IMR-90 (cell line): ENCODE measurements around the gene CATSPER4. TPM values are rescaled to one million over a fixed set of nuclear protein-coding genes. Genes with fewer than 3 reads are reported as not detected.

ENCODE experiments used
- ATAC-seq: fragments of 200-7000 bp; cut with Tn5 transposase; 2 replicates; pipeline ENCODE4 v1.9.1; 2020; ENCODE audit warnings: low read depth, mild to moderate bottlenecking, moderate library complexity
- BruUV-seq: library from RNA; stranded (reverse); fragments of 400-500 nt; replicated peaks from 2 replicates; lab custom pipeline; 2021; lab: Mats Ljungman, UMichigan
- CTCF ChIA-PET: fragments of 300-600 bp; formaldehyde crosslinking; extraction: SDS; loops from one replicate; lab custom pipeline; 2021; ENCODE audit warnings: antibody characterized with exemption; lab: Yijun Ruan, JAX
- POLR2A ChIA-PET: fragments of 300-600 bp; sonication (Branson Sonifier 250); formaldehyde crosslinking; loops from one replicate; lab custom pipeline; 2022; ENCODE audit warnings: antibody characterized with exemption; ENCODE audit not compliant: unreplicated experiment; lab: Charles Lee
- DNase-seq: peaks from one replicate; pipeline ENCODE4 v3.0.0; 2013
- H2AFZ ChIP-seq: replicated peaks from 2 replicates; pipeline ENCODE3; 2013; ENCODE audit warnings: low read length, mild to moderate bottlenecking; ENCODE audit not compliant: poor library complexity
- H2AK5ac ChIP-seq: 2 replicates; pipeline ENCODE4 v1.6.1; 2013; ENCODE audit warnings: low read depth, low read length, inconsistent platforms
- H2AK9ac ChIP-seq: replicated peaks from 2 replicates; pipeline ENCODE3; 2013; ENCODE audit warnings: mild to moderate bottlenecking, low read depth, low read length, moderate library complexity; ENCODE audit not compliant: poor library complexity
- H2BK120ac ChIP-seq: 2 replicates; pipeline ENCODE4 v1.6.1; 2013; ENCODE audit warnings: low read depth, low read length, inconsistent platforms
- H2BK15ac ChIP-seq: 3 replicates; pipeline ENCODE4 v1.6.1; 2013; ENCODE audit warnings: low read depth, low read length, inconsistent platforms
- H2BK20ac ChIP-seq: 2 replicates; pipeline ENCODE4 v1.6.1; 2013; ENCODE audit warnings: low read depth, mild to moderate bottlenecking, inconsistent platforms, low read length, moderate library complexity
- H2BK5ac ChIP-seq: 2 replicates; pipeline ENCODE4 v1.6.1; 2013; ENCODE audit warnings: mild to moderate bottlenecking, low read depth, low read length, inconsistent platforms; ENCODE audit not compliant: poor library complexity, severe bottlenecking
- H3K14ac ChIP-seq: replicated peaks from 2 replicates; pipeline ENCODE4 v1.6.1; 2013; ENCODE audit warnings: low read depth, low read length, inconsistent platforms
- H3K18ac ChIP-seq: 2 replicates; pipeline ENCODE4 v1.6.1; 2013; ENCODE audit warnings: low read depth, low read length, control low read depth
- H3K23ac ChIP-seq: 2 replicates; pipeline ENCODE4 v1.6.1; 2013; ENCODE audit warnings: low read depth, low read length, inconsistent platforms
- H3K27ac ChIP-seq: 2 replicates; pipeline ENCODE4 v1.5.1; 2013; ENCODE audit warnings: mild to moderate bottlenecking, control low read depth, low read length; ENCODE audit not compliant: insufficient read depth
- H3K27me3 ChIP-seq: 2 replicates; pipeline ENCODE4 v1.6.1; 2013; ENCODE audit warnings: low read length; ENCODE audit not compliant: control insufficient read depth, insufficient read depth
- H3K36me3 ChIP-seq: 2 replicates; pipeline ENCODE4 v1.6.1; 2013; ENCODE audit warnings: low read length, mixed read lengths; ENCODE audit not compliant: control insufficient read depth, insufficient read depth
- H3K4ac ChIP-seq: 2 replicates; pipeline ENCODE4 v1.6.1; 2013; ENCODE audit warnings: low read depth, low read length, inconsistent platforms
- H3K4me1 ChIP-seq: 2 replicates; pipeline ENCODE4 v1.6.1; 2013; ENCODE audit warnings: low read length, mixed read lengths; ENCODE audit not compliant: control insufficient read depth, insufficient read depth
- H3K4me2 ChIP-seq: 2 replicates; pipeline ENCODE4 v1.6.1; 2013; ENCODE audit warnings: low read depth, mild to moderate bottlenecking, control low read depth, low read length, moderate library complexity
- H3K4me3 ChIP-seq: 2 replicates; pipeline ENCODE4 v1.5.1; 2013; ENCODE audit warnings: low read depth, mild to moderate bottlenecking, control low read depth, low read length, moderate library complexity; ENCODE audit not compliant: insufficient read depth
- H3K56ac ChIP-seq: 2 replicates; pipeline ENCODE4 v1.6.1; 2013; ENCODE audit warnings: low read length, inconsistent platforms; ENCODE audit not compliant: insufficient read depth; ENCODE audit errors: extremely low read depth
- H3K79me1 ChIP-seq, 2 experiments: 2 replicates each; pipeline ENCODE4 v1.6.1; 2013; ENCODE audit warnings: low read length in 2 of 2, inconsistent platforms in 1 of 2, low read depth in 1 of 2
- H3K9ac ChIP-seq: 2 replicates; pipeline ENCODE4 v1.6.1; 2013; ENCODE audit warnings: low read depth, low read length, control low read depth
- H3K9me1 ChIP-seq: 2 replicates; pipeline ENCODE4 v1.6.1; 2013; ENCODE audit warnings: low read length, inconsistent platforms; ENCODE audit not compliant: insufficient read depth
- H3K9me3 ChIP-seq: 2 replicates; pipeline ENCODE4 v1.6.1; 2013; ENCODE audit warnings: low read length; ENCODE audit not compliant: control insufficient read depth, insufficient read depth
- H4K20me1 ChIP-seq: 2 replicates; pipeline ENCODE4 v1.6.1; 2013; ENCODE audit warnings: low read length, inconsistent platforms; ENCODE audit not compliant: insufficient read depth
- H4K5ac ChIP-seq: 2 replicates; pipeline ENCODE4 v1.6.1; 2013; ENCODE audit warnings: mild to moderate bottlenecking, low read depth, low read length, control low read depth
- H4K8ac ChIP-seq, 2 experiments: 2 replicates each; pipeline ENCODE4 v1.6.1; 2013; ENCODE audit warnings: low read depth in 2 of 2, low read length in 2 of 2, control low read depth in 1 of 2, inconsistent platforms in 1 of 2
- H4K91ac ChIP-seq: 2 replicates; pipeline ENCODE4 v1.6.1; 2013; ENCODE audit warnings: low read depth, low read length, inconsistent platforms; ENCODE audit not compliant: insufficient read depth
- BHLHE40 ChIP-seq: fragments of 150-350 bp; IDR thresholded peaks from 2 replicates; pipeline ENCODE4 v1.6.1; 2016; ENCODE audit warnings: mild to moderate bottlenecking, low read depth, low read length
- CEBPB ChIP-seq: IDR thresholded peaks from 2 replicates; pipeline ENCODE4 v1.6.1; 2012; ENCODE audit warnings: low read depth, low read length, improper control_type of control experiment
- CHD1 ChIP-seq: IDR thresholded peaks from 2 replicates; pipeline ENCODE4 v1.6.1; 2012; ENCODE audit warnings: low read depth, low read length, improper control_type of control experiment
- CTCF ChIP-seq: conservative IDR thresholded peaks from 2 replicates; pipeline ENCODE4 v1.5.1; 2012; ENCODE audit warnings: mild to moderate bottlenecking, low read depth, low read length, improper control_type of control experiment
- ELK1 ChIP-seq: fragments of 150-350 bp; IDR thresholded peaks from 2 replicates; pipeline ENCODE4 v1.6.1; 2016; ENCODE audit warnings: low read depth, mild to moderate bottlenecking, low read length, moderate library complexity, borderline replicate concordance
- FOS ChIP-seq: fragments of 150-350 bp; IDR thresholded peaks from 2 replicates; pipeline ENCODE4 v1.6.1; 2016; ENCODE audit warnings: low read depth, low read length
- MAFK ChIP-seq: IDR thresholded peaks from 2 replicates; pipeline ENCODE4 v1.6.1; 2012; ENCODE audit warnings: low read depth, low read length, improper control_type of control experiment
- MAZ ChIP-seq: IDR thresholded peaks from 2 replicates; pipeline ENCODE4 v1.6.1; 2012; ENCODE audit warnings: low read depth, mild to moderate bottlenecking, low read length, improper control_type of control experiment, moderate library complexity, borderline replicate concordance
- MXI1 ChIP-seq: IDR thresholded peaks from 2 replicates; pipeline ENCODE4 v1.6.1; 2012; ENCODE audit warnings: low read depth, mild to moderate bottlenecking, low read length, moderate library complexity, borderline replicate concordance
- NFE2L2 ChIP-seq: fragments of 150-350 bp; IDR thresholded peaks from 2 replicates; pipeline ENCODE4 v1.6.1; 2016; ENCODE audit warnings: low read depth, mild to moderate bottlenecking, low read length
- POLR2A ChIP-seq: IDR thresholded peaks from 2 replicates; pipeline ENCODE4 v1.6.1; 2012; ENCODE audit warnings: mild to moderate bottlenecking, low read depth, low read length
- RAD21 ChIP-seq: IDR thresholded peaks from 2 replicates; pipeline ENCODE4 v1.6.1; 2012; ENCODE audit warnings: low read length, improper control_type of control experiment
- RCOR1 ChIP-seq: IDR thresholded peaks from 2 replicates; pipeline ENCODE4 v1.6.1; 2012; ENCODE audit warnings: mild to moderate bottlenecking, low read length, improper control_type of control experiment; ENCODE audit not compliant: insufficient replicate concordance
- RFX5 ChIP-seq: IDR thresholded peaks from 2 replicates; pipeline ENCODE4 v1.8.0; 2012; ENCODE audit warnings: low read depth, mild to moderate bottlenecking, low read length, moderate library complexity
- SMC3 ChIP-seq: fragments of 150-350 bp; IDR thresholded peaks from 2 replicates; pipeline ENCODE4 v1.6.1; 2016; ENCODE audit warnings: low read depth, mild to moderate bottlenecking, antibody characterized with exemption, low read length, moderate library complexity
- WGBS, 2 experiments: methylation state at CpG; one replicate each; pipeline versions ENCODE4 v1.1.5 to v1.1.7; 2013; ENCODE audit warnings: missing lambda C conversion rate in 2 of 2; ENCODE audit not compliant: insufficient read length in 1 of 2; ENCODE audit errors: extremely low coverage in 2 of 2; 5-methylcytosine and 5-hydroxymethylcytosine counted together
- dilution Hi-C: fragments of 300-500 bp; cut with HindIII; formaldehyde crosslinking; loops from one replicate; pipeline ENCODE4 v1.14.3; 2018; ENCODE audit warnings: low sequenced_read_pairs; ENCODE audit not compliant: unreplicated experiment
- in situ Hi-C: fragments of 300-500 bp; cut with MboI; formaldehyde crosslinking; loops from 3 replicates; pipeline ENCODE4 v1.14.3; 2019; ENCODE audit warnings: low sequenced_read_pairs, inconsistent platforms, mixed read lengths
- intact Hi-C: fragments of 100-400 bp; cut with micrococcal nuclease; formaldehyde crosslinking; loops from 2 replicates; pipeline ENCODE4 v1.10.0; 2022
- polyA plus RNA-seq, 3 experiments: library from polyadenylated mRNA; depleted of rRNA; stranded (reverse); fragments of >200 nt; gene quantifications; 2 replicates each; pipeline ENCODE4 v1.2.3, GENCODE V29; 2012; ENCODE audit warnings: low replicate concordance in 1 of 3
- total RNA-seq: library from RNA; depleted of rRNA; stranded (reverse); fragments of >200 nt; gene quantifications from 2 replicates; pipeline ENCODE4 v1.2.3, GENCODE V29; 2012
- TF ChIP-seq, protein P1 (sequence below): fragments of 150-350 bp; IDR thresholded peaks from 2 replicates; pipeline ENCODE4 v1.6.1; 2017; ENCODE audit warnings: mild to moderate bottlenecking, antibody characterized with exemption, low read length, low read depth

Gene CATSPER4
- total and polyA plus RNA-seq, 2 of the 4 experiments (the other 2 are of a cell fraction) = not detected

DNA sequence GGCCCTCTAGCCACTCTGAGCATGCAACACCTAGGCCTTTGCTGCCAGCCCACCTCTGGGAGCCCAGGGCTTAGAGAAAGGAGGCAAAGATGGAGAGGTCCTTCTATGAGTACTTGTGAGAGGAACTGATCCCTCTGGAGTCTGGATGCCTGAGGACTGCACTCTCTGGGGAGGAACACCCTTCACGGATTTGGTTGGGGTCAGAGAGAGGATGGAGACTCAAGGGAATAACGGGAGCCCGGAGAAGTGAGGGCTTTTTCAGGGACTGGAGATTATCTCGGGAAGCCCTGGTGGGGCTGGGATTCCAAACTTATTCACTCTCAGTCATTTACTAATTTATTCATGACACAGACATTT is 21.2 kb upstream of the CATSPER4 start:
- ChIA-PET CTCF (interaction anchor here (0.6 to 1.8 kb wide), 10 partner anchors 9 to 145 kb away, joined by 3 to 8 read pairs (median 4); partner anchors contain the start of gene CEP85), POLR2A (no interaction called here)
- Histone ChIP-seq H3K18ac (no peak overlapping the region), H2BK15ac (no peak overlapping the region), H3K79me1 (peaks cover 4 to 19% of the 10 kb centered on the region in 2 experiments), H3K4me2 (no peak overlapping the region), H3K27me3 (peaks cover 5% of the 10 kb centered on the region; the same call in 1 of the 2 replicates), H3K56ac (no peak overlapping the region), H2BK20ac (no peak overlapping the region), H3K9me3 (no peaks in the 10 kb centered on the region), H3K27ac (no peak overlapping the region), H4K20me1 (no peaks in the 10 kb centered on the region), H4K5ac (no peak overlapping the region; the same call in 1 of the 2 replicates), H2BK120ac (no peak overlapping the region), H3K9me1 (peaks cover 6% of the 10 kb centered on the region; the same call in 1 of the 2 replicates), H3K23ac (no peak overlapping the region), H4K91ac (no peak overlapping the region), H2BK5ac (no peak overlapping the region), H2AK5ac (no peak overlapping the region), H2AFZ (peak overlapping the region; percentile 97), H2AK9ac (no peak overlapping the region), H3K4me1 (peaks cover 5% of the 10 kb centered on the region; the same call in 1 of the 2 replicates), H4K8ac (peak overlapping the region in 1 of 2 experiments; percentile 75; a peak in 2 of 4 replicates), H3K4me3 (no peak overlapping the region), H3K36me3 (0 out of 2 replicates have a peak, but pooled peaks cover 2% of the 10 kb centered on the region), H3K9ac (no peak overlapping the region), H3K4ac (peak overlapping the region; percentile 25; the same call in 1 of the 2 replicates), H3K14ac (no peak overlapping the region)
- dilution Hi-C loops (no loop called here), intact Hi-C loops (loop anchor here (1.0 to 5.0 kb wide), 3 partner anchors 63 to 222 kb away; partner anchors contain the start of gene CEP85), in situ Hi-C loops (no loop called here)
- WGBS, 2 experiments = no CpG with 5 or more reads among the region's 4 CpGs
- TF ChIP-seq CHD1 = no peak
- no peak for TF ChIP-seq MAFK
- no peak for TF ChIP-seq MAZ
- no peak for TF ChIP-seq CEBPB
- TF ChIP-seq FOS = no peak
- TF ChIP-seq, protein P1, sequence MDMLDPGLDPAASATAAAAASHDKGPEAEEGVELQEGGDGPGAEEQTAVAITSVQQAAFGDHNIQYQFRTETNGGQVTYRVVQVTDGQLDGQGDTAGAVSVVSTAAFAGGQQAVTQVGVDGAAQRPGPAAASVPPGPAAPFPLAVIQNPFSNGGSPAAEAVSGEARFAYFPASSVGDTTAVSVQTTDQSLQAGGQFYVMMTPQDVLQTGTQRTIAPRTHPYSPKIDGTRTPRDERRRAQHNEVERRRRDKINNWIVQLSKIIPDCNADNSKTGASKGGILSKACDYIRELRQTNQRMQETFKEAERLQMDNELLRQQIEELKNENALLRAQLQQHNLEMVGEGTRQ = no peak
- TF ChIP-seq CTCF = no peak
- TF ChIP-seq MXI1 = no peak
- no peak for TF ChIP-seq RAD21
- no peak for TF ChIP-seq NFE2L2
- no peak for TF ChIP-seq BHLHE40
- TF ChIP-seq ELK1 = no peak
- TF ChIP-seq RCOR1 = no peak
- no peak for TF ChIP-seq RFX5
- TF ChIP-seq POLR2A = no peak
- TF ChIP-seq SMC3 = no peak
- DNase-seq = no peak
- ATAC-seq = no peak
- no TSS peak for BruUV-seq
